Ascending aorta (tissue), 2 donors: ENCODE measurements around the gene AARS2. TPM values are rescaled to one million over a fixed set of nuclear protein-coding genes. Genes with fewer than 3 reads are reported as not detected.
A peak's percentile ranks its signal among the peaks of the same experiment; 100 is the strongest.

ENCODE experiments used
- DNase-seq, 2 donors: peaks; one replicate each; pipeline ENCODE4 v3.0.0-alpha.2; 2019; ENCODE audit warnings: low spot score in 2 of 2
- H3K27ac ChIP-seq, 2 donors: fragments of 200-600 bp; sonication (generic); one replicate each; pipeline ENCODE4 v1.5.1; 2016 to 2017; ENCODE audit warnings: mild to moderate bottlenecking in 1 of 2
- H3K27me3 ChIP-seq: fragments of 200-600 bp; sonication (generic); one replicate; pipeline ENCODE4 v1.5.1; 2017
- H3K36me3 ChIP-seq, 2 donors: fragments of 200-600 bp; sonication (generic); one replicate each; pipeline ENCODE4 v1.5.1; 2016
- H3K4me1 ChIP-seq, 2 donors: fragments of 200-600 bp; sonication (generic); one replicate each; pipeline ENCODE4 v1.5.1; 2016 to 2017; ENCODE audit warnings: mild to moderate bottlenecking in 1 of 2
- H3K4me3 ChIP-seq, 2 donors: fragments of 200-600 bp; sonication (generic); one replicate each; pipeline ENCODE4 v1.5.1; 2016 to 2017; ENCODE audit warnings: mild to moderate bottlenecking in 1 of 2
- H3K9me3 ChIP-seq, 2 donors: fragments of 200-600 bp; sonication (generic); one replicate each; pipeline ENCODE4 v1.5.1; 2016
- intact Hi-C: fragments of 100-400 bp; cut with DNase I; formaldehyde crosslinking; loops from one replicate; pipeline ENCODE4 v1.15.1; 2023
- total RNA-seq: library from RNA; depleted of rRNA; stranded (reverse); fragments of >200 nt; gene quantifications from one replicate; pipeline ENCODE4 v1.1.0, GENCODE V29; 2016
- TF ChIP-seq, protein P1 (sequence below), 3 experiments: fragments of 200-600 bp in 2 of 3; fragments of 450-650 bp in 1 of 3; sonication (generic) in 2 of 3; IDR thresholded peaks; one replicate each; pipeline ENCODE4 v1.5.1; 2016 to 2019; ENCODE audit warnings: antibody characterized with exemption in 3 of 3, mild to moderate bottlenecking in 1 of 3, moderate library complexity in 1 of 3

AARS2 gene
- total RNA-seq, 1 donor from 2014 or later, result 4.5 TPM

DNA sequence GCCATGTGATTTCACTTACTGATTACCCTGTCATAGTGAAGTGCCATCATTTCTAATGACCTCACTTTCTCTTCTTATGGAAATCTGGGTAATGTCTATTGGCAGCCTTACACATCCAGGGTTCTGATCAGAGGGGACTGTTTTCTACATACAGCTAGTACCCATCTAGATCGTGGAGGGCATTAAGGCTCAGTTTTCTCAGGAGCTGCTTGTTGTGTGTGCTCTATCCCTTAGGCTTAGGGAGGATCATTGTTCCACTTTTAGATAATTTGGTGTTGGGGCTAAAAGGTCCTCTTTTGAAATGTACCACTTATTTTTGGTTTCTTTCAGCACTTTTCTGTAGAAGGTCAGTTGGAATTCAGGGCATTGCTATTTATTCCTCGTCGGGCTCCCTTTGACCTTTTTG, 62.4 kb downstream of the AARS2 start:
- Histone ChIP-seq H3K4me1 (peaks cover 0 to 27% of the 10 kb centered on the region in 2 donors), H3K4me3 (peak overlapping the region in 1 of 2 donors; percentile 1), H3K36me3 (peaks cover 61 to 66% of the 10 kb centered on the region in 2 donors), H3K27me3 (no peaks in the 10 kb centered on the region), H3K27ac (no peak overlapping the region), H3K9me3 (no peaks in the 10 kb centered on the region)
- DNase-seq, result no peak
- intact Hi-C loops, result no loop called here
- TF ChIP-seq, protein P1, sequence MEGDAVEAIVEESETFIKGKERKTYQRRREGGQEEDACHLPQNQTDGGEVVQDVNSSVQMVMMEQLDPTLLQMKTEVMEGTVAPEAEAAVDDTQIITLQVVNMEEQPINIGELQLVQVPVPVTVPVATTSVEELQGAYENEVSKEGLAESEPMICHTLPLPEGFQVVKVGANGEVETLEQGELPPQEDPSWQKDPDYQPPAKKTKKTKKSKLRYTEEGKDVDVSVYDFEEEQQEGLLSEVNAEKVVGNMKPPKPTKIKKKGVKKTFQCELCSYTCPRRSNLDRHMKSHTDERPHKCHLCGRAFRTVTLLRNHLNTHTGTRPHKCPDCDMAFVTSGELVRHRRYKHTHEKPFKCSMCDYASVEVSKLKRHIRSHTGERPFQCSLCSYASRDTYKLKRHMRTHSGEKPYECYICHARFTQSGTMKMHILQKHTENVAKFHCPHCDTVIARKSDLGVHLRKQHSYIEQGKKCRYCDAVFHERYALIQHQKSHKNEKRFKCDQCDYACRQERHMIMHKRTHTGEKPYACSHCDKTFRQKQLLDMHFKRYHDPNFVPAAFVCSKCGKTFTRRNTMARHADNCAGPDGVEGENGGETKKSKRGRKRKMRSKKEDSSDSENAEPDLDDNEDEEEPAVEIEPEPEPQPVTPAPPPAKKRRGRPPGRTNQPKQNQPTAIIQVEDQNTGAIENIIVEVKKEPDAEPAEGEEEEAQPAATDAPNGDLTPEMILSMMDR (IDR thresholded peaks at IDR 0.05), result no peak

DNA sequence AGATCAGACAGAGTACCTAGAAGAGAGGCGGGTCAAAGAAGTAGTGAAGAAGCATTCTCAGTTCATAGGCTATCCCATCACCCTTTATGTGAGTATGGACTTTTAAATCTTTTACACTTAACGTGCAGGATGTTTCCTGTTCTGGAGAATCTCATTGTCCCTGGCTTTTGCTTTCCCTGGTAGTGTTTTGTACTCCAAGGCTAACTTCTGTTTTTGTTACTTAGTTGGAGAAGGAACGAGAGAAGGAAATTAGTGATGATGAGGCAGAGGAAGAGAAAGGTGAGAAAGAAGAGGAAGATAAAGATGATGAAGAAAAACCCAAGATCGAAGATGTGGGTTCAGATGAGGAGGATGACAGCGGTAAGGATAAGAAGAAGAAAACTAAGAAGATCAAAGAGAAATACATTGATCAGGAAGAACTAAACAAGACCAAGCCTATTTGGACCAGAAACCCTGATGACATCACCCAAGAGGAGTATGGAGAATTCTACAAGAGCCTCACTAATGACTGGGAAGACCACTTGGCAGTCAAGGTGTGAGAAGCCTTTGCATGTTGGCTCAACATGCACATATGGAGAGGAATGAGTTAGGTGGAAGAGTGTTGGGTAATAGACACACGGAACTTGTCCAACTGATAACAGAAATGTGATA, 63.0 kb downstream of the AARS2 start:
- Histone ChIP-seq H3K9me3 (no peaks in the 10 kb centered on the region), H3K4me3 (peak overlapping the region in 1 of 2 donors; percentile 92), H3K27ac (no peak overlapping the region), H3K4me1 (peaks cover 0 to 32% of the 10 kb centered on the region in 2 donors), H3K27me3 (no peaks in the 10 kb centered on the region), H3K36me3 (peaks cover 61 to 64% of the 10 kb centered on the region in 2 donors)
- DNase-seq, result no peak
- TF ChIP-seq, protein P1 (IDR thresholded peaks at IDR 0.05), result no peak
- intact Hi-C loops, result no loop called here

Other genes with a start within 250 kb of the AARS2 start
- 61.8 TPM for gene MRPL14, start 185.9 kb downstream of the AARS2 start, total RNA-seq
- gene TMEM63B, start 185.8 kb downstream of the AARS2 start, total RNA-seq, result 9.6 TPM
- 0.43 TPM for gene CAPN11, start 154.5 kb downstream of the AARS2 start, total RNA-seq
- 13.9 TPM for gene MYMX, start 96.4 kb downstream of the AARS2 start, total RNA-seq
- gene SLC29A1, start 89.8 kb downstream of the AARS2 start, total RNA-seq, result 224 TPM
- 354 TPM for gene HSP90AB1, start 66.2 kb downstream of the AARS2 start, total RNA-seq
- gene SLC35B2, start 55.8 kb downstream of the AARS2 start, total RNA-seq, result 9.9 TPM
- 1.9 TPM for gene NFKBIE, start 47.8 kb downstream of the AARS2 start, total RNA-seq
- gene TMEM151B, start 42.9 kb downstream of the AARS2 start, total RNA-seq, result not detected
- gene SPATS1, start 29.3 kb upstream of the AARS2 start, total RNA-seq, result not detected
- gene CDC5L, start 74.4 kb upstream of the AARS2 start, total RNA-seq, result 10.9 TPM